ENCODE results near the gene CHMP4A. TPM values are rescaled to one million over a fixed set of nuclear protein-coding genes. Genes with fewer than 3 reads are reported as not detected.

Gene CHMP4A
- total RNA-seq, 1 donor from 2014 or later = 32.2 TPM

DNA sequence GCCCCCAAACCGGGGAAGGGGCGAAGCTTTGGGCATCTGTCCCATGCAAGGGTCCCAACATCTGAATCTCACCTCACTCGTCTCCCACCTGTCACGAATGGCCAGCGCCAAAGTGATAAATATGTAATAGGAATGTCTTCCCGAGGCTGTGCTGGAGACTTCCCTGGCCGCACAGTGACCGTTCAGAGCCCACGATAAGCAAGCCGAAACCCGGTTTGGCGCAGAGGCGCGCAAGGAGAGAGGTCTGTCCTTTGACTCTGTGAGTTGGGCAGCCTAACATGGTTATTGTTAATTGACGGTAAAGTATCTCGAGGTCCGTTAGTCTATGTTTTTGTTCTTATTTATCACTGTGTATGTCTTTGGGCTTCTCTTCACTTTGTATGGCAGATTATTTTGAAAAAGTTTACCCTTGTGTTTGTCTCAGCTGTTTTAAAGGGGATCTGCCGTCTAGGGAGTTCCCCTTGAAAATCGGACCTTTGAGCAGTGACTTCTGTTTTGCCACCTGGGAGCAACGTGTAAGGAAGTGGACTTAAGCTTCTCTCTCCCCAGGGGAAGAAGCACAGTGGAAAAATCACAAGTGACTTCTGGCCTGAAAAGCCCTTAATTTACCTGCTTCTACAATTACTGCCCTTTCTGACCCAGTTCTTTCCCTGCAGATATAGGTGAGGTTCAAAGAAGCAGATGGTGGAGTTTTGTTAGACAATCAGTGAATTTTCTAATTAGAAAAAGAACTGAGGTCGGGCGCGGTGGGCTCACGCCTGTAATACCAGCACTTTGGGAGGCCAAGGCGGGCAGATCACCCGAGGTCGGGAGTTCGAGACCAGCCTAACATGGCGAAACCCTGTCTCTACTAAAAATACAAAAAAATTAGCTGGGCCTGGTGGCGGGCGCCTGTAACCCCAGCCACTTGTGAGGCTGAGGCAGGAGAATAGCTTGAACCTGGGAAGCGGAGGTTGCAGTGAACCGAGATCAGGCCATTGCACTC lies 16.9 kb downstream of the CHMP4A start:
- peaks cover 58% of the 10 kb centered on the region for H3K79me2 ChIP-seq (ENCODE audit: insufficient read depth, low read length)
- H3K4me1 ChIP-seq (ENCODE audit: insufficient read depth, low read length) = peaks cover 5% of the 10 kb centered on the region
- peak overlapping the region; percentile 94 for H3K27ac Mint-ChIP-seq (ENCODE audit: unreplicated experiment)
- peak overlapping the region; percentile 99 for H3K9ac ChIP-seq (ENCODE audit: low read length)
- peak overlapping the region; percentile 97 for H3K27ac ChIP-seq (ENCODE audit: low read depth, low read length)
- peaks cover 15% of the 10 kb centered on the region for H3K36me3 ChIP-seq (ENCODE audit: insufficient read depth, low read length)
- H3K4me2 ChIP-seq (ENCODE audit: low read length) = peak overlapping the region; percentile 95
- no peaks in the 10 kb centered on the region for H3K27me3 Mint-ChIP-seq (ENCODE audit: low read depth, unreplicated experiment)
- peak overlapping the region; percentile 69 for H3K4me3 ChIP-seq (ENCODE audit: insufficient read depth, low read depth, low read length)
- peak overlapping the region; percentile 96 for H3K4me3 Mint-ChIP-seq (ENCODE audit: unreplicated experiment)
- H3K9me3 Mint-ChIP-seq (ENCODE audit: unreplicated experiment) = peaks cover 4% of the 10 kb centered on the region
- FAIRE-seq = no peak
- H4K20me1 ChIP-seq (ENCODE audit: insufficient read depth, low read length) = peaks cover 5% of the 10 kb centered on the region
- TF ChIP-seq, protein P1, sequence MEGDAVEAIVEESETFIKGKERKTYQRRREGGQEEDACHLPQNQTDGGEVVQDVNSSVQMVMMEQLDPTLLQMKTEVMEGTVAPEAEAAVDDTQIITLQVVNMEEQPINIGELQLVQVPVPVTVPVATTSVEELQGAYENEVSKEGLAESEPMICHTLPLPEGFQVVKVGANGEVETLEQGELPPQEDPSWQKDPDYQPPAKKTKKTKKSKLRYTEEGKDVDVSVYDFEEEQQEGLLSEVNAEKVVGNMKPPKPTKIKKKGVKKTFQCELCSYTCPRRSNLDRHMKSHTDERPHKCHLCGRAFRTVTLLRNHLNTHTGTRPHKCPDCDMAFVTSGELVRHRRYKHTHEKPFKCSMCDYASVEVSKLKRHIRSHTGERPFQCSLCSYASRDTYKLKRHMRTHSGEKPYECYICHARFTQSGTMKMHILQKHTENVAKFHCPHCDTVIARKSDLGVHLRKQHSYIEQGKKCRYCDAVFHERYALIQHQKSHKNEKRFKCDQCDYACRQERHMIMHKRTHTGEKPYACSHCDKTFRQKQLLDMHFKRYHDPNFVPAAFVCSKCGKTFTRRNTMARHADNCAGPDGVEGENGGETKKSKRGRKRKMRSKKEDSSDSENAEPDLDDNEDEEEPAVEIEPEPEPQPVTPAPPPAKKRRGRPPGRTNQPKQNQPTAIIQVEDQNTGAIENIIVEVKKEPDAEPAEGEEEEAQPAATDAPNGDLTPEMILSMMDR (IDR thresholded peaks at IDR 0.05; ENCODE audit: insufficient read depth, low read depth, low read length) = no peak
- TF ChIP-seq EZH2 (IDR thresholded peaks at IDR 0.05; ENCODE audit: insufficient read depth, low read length) = no peak
- peaks cover 2% of the 10 kb centered on the region for H3K9me3 ChIP-seq (ENCODE audit: insufficient read depth, low read depth, low read length)
- no peaks in the 10 kb centered on the region for H3K27me3 ChIP-seq (ENCODE audit: insufficient read depth, low read length)
- H2AFZ ChIP-seq (ENCODE audit: low read depth, low read length) = peak overlapping the region; percentile 93
- peaks cover 23% of the 10 kb centered on the region for H3K36me3 Mint-ChIP-seq (ENCODE audit: low read depth, unreplicated experiment)
- peak; percentile 24 for DNase-seq (ENCODE audit: low read depth)
- H3K4me1 Mint-ChIP-seq (ENCODE audit: low read depth, unreplicated experiment) = peaks cover 16% of the 10 kb centered on the region

DNA sequence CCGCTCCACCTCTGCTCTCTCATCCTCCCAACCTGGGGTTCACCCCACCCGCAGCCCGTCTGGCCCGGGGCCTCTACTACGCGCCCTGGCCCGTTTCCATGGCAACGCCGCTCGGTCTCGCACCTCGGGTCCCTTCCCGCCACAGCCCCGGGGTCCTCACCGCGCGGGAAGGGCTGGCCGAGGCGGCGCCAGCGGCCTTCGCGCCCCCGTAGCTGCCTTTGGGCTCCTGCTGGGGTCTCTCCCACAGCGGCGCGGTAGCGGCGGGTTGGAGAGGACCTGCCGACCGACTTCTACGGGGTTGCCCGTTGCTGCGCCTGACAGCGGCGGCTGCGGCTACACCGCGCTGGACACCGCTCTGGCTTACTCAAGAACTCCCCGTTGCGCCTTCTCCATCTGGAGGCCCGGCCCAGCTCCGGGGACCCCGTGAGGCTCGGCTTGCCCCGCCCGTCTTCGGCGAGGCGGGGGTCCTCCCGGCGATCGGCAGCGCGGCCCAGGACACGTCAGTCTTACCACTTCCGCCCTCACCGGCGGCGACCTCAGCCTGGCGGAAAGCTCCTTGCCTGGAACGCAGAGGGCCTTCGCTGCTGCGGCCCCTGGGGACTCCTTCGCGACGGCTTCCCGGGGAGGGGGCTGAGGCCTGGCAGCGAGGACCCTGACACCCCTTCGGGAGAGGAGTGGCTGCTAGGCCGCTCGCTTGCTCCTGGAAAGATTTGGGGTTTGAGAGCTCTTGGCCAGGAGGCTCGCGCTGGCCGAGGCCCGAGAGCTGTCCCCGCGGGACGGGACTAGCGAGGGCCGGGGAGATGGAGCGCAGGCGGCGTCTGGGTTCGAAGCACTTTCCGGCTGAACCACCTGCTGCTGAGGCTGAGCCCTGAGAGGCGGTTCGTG lies 17.9 kb downstream of the CHMP4A start, which contains the start of gene TM9SF1:
Gene TM9SF1, minus strand, starts transcription at position 256 of the 885 bp plus-strand sequence. CDS start 422 bp downstream, outside the sequence.
- Histone ChIP-seq H3K4me3 (ENCODE audit: insufficient read depth, low read depth, low read length) (peak within 1 kb of the TSS; percentile 69), H4K20me1 (ENCODE audit: insufficient read depth, low read length) (peaks cover 5% of the 10 kb centered on the region), H3K27me3 (ENCODE audit: insufficient read depth, low read length) (no peaks in the 10 kb centered on the region), H2AFZ (ENCODE audit: low read depth, low read length) (peak within 1 kb of the TSS; percentile 93), H3K4me1 (ENCODE audit: insufficient read depth, low read length) (peaks cover 5% of the 10 kb centered on the region), H3K79me2 (ENCODE audit: insufficient read depth, low read length) (peaks cover 61% of the 10 kb centered on the region), H3K36me3 (ENCODE audit: insufficient read depth, low read length) (peaks cover 17% of the 10 kb centered on the region), H3K9ac (ENCODE audit: low read length) (peak within 1 kb of the TSS; percentile 99), H3K27ac (ENCODE audit: low read depth, low read length) (peak within 1 kb of the TSS; percentile 97), H3K9me3 (ENCODE audit: insufficient read depth, low read depth, low read length) (peaks cover 2% of the 10 kb centered on the region), H3K4me2 (ENCODE audit: low read length) (peak within 1 kb of the TSS; percentile 95)
- DNase-seq (ENCODE audit: low read depth) (peak; percentile 81), FAIRE-seq (no peak)
- Mint-ChIP-seq H3K9me3 (ENCODE audit: unreplicated experiment) (peaks cover 4% of the 10 kb centered on the region), H3K4me1 (ENCODE audit: low read depth, unreplicated experiment) (peaks cover 17% of the 10 kb centered on the region), H3K36me3 (ENCODE audit: low read depth, unreplicated experiment) (peaks cover 22% of the 10 kb centered on the region), H3K4me3 (ENCODE audit: unreplicated experiment) (peak within 1 kb of the TSS; percentile 96), H3K27me3 (ENCODE audit: low read depth, unreplicated experiment) (no peaks in the 10 kb centered on the region), H3K27ac (ENCODE audit: unreplicated experiment) (peak within 1 kb of the TSS; percentile 94)
- TF ChIP-seq, protein P1 (IDR thresholded peaks at IDR 0.05; ENCODE audit: insufficient read depth, low read depth, low read length) = no peak
- no peak for TF ChIP-seq EZH2 (IDR thresholded peaks at IDR 0.05; ENCODE audit: insufficient read depth, low read length)

Data from astrocyte (in vitro differentiated cells and primary cell).